ENCODE measurements around the gene SRBD1. TPM values are rescaled to one million over a fixed set of nuclear protein-coding genes. Genes with fewer than 3 reads are reported as not detected.
A peak's percentile ranks its signal among the peaks of the same experiment; 100 is the strongest.

Gene SRBD1
- total RNA-seq, 1 donor from 2014 or later, result 7.7 TPM

DNA sequence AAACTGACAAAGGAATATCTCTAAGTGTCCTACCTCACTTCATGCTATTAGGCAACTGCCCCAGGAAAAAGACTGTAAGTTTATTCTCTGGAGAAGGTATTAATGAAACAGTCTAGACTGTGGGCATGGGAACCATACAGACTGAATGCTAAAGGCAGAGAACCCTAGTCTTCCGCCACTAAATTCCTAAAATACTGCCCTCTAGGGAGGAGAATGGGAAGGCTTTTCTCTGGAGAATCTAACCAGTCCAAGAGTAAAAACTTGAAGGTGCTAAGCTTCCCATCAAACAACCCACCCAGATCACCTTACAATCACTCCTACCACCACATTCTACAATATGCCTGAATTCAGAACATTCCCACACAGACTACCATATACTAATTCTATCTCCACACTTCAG, 3.4 kb downstream of the SRBD1 start:
- ATAC-seq (no peak), DNase-seq (ENCODE audit: missing footprints) (no peak)
- intact Hi-C loops (cut with DNase I), result no loop called here

DNA sequence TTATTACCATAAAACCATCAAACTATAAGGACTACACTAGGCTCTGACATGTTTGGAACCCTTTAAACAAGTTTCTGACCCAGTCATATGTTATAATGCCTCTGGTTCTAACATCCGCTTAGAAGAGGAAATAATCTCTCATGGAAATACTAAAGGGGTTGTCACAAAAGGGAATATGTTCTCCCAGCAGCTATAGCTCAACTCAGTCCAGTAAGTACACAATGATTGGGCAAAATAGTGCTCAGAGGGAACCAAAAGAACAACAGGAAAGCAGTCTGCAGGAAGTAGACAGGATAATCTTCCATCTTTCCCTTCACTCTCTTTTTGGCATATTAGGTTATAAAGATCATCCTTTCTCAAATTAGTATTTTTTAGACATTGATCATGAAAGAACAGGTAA, 4.3 kb downstream of the SRBD1 start:
- intact Hi-C loops (cut with DNase I), result no loop called here
- no peak for ATAC-seq
- no peak for DNase-seq (ENCODE audit: missing footprints)

DNA sequence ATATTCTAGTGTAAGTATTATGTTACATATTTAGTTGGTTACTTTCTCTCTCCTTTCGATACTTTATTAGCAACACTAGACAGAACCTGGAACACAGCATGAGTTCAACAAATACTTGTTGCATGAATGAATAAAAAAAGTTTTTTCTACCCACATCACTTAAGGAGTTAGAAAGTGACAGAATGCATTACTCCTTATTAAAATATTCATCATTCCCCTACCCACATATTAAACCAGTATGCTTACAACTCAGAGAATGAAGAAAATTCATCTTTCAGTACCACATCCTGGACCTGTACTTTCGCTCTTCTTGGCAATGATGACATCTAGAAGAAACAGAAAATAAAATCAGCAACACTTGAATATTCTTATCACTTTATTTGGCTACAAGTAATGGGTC, 6.0 kb downstream of the SRBD1 start:
- intact Hi-C loops (cut with DNase I), result no loop called here
- DNase-seq (ENCODE audit: missing footprints), result no peak
- no peak for ATAC-seq

DNA sequence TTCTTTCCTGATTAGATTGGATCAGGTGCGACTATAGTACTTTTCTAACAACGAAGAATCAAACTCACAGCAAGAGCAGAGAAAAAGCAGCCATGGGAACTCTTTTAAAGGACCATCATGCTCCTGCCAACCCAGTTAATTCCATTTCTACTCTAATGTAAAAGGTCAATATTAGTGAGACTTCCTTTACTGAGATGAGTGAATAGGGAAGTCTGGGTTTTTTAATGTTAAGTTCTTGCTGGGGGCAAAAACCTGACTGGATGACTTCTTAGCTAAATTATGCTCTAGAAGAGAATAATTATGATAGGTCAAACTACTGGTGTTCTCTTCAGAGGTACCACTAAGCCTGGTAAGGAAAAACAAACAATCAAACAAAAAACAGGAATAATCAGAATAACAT, 8.4 kb downstream of the SRBD1 start:
- intact Hi-C loops (cut with DNase I), result no loop called here
- ATAC-seq, result no peak
- DNase-seq (ENCODE audit: missing footprints), result no peak

DNA sequence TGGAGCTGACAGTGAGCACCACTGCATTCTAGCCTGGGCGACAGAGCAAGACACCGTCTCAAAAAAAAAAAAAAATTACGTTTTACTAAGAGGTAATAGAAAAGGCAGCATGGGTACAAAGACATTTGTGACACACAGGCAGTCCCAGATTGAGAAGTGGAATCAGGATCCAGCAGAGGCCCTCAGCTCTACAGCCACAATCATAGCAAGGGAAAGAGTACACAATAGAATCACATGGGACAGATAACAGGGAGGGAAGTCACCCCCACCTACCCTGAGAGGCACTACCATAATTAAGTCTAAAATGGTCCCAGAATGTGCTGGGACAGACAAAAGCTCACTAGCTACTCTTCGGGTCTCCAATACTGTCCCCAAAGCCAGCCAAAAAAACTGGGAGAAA, 12.5 kb downstream of the SRBD1 start:
- intact Hi-C loops (cut with DNase I), result no loop called here
- ATAC-seq, result no peak
- no peak for DNase-seq (ENCODE audit: missing footprints)

DNA sequence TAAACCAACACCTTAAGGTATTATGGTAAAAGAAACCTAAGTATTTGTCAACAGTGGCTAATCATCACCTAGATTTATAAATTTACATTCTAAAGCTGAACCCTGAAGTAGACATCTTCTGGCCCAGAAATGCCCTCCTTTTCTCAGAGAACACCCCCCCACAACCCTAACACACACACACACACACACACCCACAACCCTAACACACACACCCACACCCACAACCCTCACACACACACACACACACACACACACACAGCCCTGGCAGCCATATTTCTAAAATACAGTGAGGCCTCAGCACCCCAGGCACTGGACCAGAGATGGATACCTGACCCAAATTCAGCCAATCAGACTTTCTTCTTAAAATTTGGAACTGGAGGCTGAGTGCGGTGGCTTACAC, 14.3 kb downstream of the SRBD1 start:
- DNase-seq (ENCODE audit: missing footprints), result no peak
- ATAC-seq, result no peak
- intact Hi-C loops (cut with DNase I), result no loop called here

DNA sequence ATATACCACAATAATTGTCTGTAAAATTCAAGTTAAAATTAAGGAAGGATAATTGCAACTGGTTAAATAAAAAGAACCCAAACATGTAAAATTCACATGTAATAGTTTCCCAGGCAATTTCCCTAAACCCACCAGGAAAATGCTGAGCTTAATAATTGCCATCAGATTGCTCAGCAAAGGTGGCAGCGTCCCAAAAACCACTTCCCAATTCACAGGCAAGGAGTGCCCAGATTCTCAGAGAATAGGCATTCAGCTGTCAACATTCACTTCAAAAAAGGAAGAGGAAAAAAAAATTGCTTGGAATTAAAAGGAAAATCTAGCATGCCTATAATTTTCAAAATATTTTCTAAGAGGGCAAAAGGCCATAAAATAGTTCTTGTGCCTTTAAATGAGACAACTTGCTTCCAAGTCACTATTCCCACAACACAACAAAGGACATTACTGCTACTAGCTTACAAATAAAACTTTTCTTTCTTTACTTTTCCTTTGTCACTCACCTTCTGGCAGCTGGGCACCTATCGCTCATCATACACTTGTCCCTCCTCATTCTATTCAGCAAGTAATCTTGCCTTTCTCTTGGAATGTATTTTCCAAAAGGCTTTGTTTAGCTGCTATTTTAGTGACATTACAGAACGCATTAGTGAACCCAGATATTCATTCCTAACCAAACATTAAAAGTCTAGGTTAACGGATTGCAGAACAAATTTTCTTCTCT, 15.2 kb downstream of the SRBD1 start:
- intact Hi-C loops (cut with DNase I), result no loop called here
- no peak for ATAC-seq
- peak; percentile 65 for DNase-seq (ENCODE audit: missing footprints)

DNA sequence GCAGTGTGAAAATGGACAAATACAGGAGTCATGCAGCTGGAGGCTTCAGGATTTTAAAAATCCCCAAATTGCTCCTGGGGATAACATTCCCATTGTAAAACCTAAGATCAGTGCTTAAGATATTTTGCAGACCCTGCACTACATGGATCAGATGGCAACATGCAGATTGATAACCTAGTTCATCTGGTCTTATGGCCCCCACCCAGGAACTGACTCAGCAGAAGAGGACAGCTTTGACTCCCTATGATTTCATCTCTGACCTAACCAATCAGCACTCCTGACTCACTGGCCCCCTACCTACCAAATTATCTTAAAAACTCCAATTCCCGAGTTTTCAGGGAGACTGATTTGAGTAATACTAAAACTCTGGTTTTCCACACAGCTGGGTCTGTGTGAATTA, 20.0 kb downstream of the SRBD1 start:
- intact Hi-C loops (cut with DNase I), result no loop called here
- ATAC-seq (no peak), DNase-seq (ENCODE audit: missing footprints) (no peak)

DNA sequence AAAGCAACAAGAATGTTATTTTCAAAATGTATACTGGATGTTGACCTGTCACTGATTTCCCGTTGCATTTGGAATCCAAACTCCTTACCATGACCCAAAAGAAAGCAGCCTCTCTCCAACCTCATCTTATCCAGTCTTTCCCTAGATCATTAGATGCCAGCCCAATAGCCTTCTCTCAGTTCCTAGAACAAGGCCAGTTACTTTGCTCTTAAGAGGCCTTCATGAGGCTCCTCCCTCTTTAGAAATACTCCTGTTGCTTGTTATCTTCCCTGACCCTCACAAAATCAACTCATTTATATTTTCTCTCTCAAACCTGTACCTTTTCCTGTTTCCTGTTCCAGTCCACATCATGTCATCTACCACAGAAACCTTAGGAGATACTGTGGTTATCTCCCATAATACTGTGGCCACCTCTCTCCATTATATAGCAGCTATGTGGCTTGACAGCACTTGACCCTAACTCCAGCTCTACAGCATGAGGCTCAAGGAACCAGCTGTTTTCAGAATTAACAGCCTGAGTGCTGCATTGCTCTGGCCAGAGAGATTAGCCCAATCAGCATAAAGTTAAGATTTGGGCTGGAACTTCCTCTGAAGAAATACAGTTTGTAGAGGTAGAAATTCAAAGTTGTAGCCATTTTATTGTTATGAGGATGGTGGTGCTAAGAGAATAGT, 22.8 kb downstream of the SRBD1 start:
- intact Hi-C loops (cut with DNase I), result no loop called here
- DNase-seq (ENCODE audit: missing footprints) (no peak), ATAC-seq (peak; percentile 10)

DNA sequence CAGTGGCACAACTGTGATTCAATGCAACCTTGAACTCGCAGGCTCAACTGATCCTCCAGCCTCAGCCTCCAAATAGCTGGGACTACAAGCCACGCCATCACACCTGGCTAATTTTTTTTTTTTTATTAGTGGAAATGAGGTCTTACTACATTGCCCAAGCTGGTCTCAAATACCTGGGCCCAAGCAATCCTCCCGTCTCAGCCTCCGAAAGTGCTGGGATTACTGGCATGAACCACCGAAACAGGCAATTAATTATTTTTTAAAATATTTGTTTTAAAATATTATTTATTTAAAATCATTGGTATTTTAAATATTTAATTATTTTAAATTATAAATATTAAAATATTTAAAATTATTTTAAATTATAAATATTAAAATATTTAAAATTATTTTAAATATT, 24.5 kb downstream of the SRBD1 start:
- DNase-seq (ENCODE audit: missing footprints), result no peak
- no peak for ATAC-seq
- intact Hi-C loops (cut with DNase I), result no loop called here

DNA sequence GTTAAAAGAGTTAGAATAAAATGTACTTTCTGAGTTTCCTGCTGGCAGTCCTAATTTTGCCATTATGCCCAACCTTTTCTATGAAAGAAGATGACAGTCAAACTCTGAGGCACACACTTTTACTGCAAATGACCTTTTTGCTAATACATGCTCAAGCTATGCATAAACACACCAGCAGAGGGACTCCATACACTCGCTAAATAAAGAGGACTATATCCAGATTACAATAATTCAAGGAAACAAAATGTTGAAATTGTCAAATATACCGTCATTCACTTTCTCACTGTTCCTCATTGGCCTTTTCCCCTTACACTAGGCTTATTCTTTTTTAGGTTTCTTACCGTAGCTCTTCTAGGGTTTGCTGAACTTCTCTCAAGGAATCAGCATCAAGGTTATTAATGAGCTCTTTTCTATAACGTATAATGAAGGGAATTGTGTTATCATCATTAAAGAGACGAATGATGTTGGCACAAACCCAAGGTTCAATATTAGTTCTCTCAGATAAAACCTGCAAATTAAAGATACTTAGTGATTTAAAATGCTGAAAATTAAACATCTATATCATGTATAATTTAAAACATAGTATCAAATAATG, 25.7 kb downstream of the SRBD1 start:
- ATAC-seq, result no peak
- no peak for DNase-seq (ENCODE audit: missing footprints)
- intact Hi-C loops (cut with DNase I), result no loop called here

DNA sequence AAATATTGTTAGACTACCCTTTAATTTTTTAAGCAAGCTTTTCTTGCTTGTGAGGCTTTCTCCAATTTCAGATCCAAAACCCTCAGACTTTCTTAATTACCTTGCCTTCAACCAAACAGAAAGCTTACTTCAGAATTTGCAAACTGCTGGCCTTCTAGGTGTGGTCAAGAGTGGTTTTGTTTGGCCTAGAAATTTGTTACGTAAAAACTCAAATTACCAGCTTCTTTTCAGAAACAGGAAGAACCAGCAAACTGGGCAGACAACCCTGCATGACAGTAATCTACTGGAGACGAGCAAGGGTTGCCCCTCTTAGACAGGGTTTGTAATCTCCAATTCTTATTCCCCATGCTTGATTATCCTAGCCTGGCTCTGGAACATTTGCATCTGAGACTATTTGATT, 27.1 kb downstream of the SRBD1 start:
- DNase-seq (ENCODE audit: missing footprints) (no peak), ATAC-seq (no peak)
- intact Hi-C loops (cut with DNase I), result no loop called here

DNA sequence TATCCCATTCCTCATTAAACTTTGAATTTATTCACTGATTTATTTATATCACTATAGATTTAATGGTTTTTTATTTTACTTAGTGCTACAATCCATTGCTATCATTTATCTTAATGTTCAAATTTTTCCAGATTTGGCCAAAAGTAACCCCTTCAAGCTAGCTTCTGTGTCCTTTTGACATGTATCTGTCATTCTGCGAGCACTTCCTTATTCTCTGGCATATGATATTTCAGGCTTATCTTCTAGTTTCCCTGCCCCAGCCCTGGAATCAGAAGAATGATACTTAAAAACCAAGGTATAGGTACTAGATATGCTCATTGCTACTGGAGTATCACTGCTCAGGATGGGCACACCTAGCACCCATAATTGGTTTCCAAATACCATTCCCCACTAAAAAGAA, 28.5 kb downstream of the SRBD1 start:
- DNase-seq (ENCODE audit: missing footprints) (no peak), ATAC-seq (no peak)
- intact Hi-C loops (cut with DNase I), result no loop called here

DNA sequence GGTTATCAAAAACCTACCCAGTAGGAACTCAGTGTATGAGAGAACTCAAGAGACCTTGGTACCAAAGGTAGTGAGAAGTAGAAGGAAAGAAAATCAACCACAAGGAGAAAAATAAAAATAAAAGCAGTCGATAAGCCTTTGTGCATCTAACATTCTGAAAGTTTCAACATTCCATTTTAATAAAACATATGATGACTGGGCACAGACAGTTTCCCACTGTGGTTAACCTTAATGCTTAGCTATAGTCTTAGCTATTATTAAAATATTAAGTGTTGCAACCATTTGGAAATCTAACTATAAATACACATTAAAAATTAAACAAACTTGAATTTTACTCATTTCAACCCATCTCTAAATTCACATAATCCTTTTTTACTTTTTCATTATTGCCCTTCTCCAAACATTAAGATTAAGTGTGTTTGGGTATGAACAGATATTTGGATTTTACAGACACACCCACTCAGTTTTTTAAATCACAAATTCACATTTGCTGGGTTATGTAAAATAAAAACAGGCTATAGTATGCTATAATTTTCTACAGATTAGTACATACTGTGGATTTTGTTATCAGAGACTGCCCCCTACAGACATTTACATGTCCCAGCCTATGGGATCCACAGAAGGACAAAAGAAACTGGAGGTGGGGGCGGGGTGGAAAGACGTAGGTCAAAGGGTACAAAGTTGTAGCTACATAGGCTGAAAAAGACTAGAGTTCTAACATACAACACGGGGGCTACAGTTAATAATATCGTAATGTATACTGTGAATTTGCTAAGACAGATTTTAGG, 32.8 kb downstream of the SRBD1 start:
- intact Hi-C loops (cut with DNase I), result no loop called here
- DNase-seq (ENCODE audit: missing footprints) (no peak), ATAC-seq (no peak)

DNA sequence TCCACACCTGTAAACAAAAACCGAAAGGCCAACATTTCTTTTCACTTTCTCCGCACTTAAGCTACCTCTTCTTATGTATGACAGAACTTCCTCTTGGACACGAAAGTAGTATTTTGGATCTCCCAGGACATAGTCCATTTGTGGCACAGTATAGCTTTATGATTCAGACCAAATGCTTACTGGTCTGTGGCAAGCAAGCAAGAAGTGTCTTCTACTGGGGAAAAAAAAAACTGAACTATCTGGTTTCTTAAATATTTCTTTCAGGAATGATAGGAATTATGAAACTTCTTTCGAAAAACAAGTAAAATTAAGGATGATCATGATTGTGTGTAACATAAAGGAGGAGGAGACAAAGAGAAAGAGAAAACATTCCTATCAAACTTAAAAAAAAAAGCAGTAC, 33.6 kb downstream of the SRBD1 start:
- DNase-seq (ENCODE audit: missing footprints) (no peak), ATAC-seq (no peak)
- intact Hi-C loops (cut with DNase I), result no loop called here

DNA sequence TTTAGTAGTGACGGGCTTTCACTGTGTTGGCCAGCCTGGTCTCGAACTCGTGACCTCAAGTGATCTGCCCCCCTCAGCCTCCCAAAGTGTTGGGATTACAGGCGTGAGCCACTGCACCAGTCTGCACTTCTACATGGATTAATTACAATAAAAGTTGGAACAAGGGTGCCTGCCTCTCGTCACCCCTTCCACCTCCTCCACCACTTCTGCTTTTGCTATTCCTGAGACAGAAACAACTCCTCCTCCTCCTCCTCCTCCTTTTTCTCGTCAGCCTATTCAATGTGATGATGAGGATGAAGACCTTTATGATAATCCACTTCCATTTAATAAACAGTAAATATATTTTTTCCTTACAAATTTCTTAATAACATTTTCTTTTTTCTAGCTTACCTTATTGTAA, 35.2 kb downstream of the SRBD1 start:
- DNase-seq (ENCODE audit: missing footprints) (peak; percentile 49), ATAC-seq (no peak)
- intact Hi-C loops (cut with DNase I), result no loop called here

DNA sequence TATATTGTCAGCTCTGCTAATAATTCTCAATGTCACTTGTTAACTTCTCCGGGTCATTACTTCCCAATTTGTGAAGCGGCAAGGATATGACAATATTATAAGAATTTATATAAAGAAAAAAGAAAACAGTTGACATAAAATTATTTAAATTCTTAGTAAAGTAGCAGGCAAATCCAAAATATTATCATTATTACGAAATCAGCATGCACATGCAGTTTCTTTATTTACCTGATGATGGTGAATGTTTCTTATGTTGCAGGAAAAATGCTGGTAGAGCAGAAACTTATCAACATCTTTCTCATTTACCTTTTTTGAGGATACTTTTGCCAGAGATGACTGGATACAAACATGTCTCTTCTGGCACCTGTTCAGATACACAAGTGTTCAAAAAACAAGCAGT, 38.1 kb downstream of the SRBD1 start:
- intact Hi-C loops (cut with DNase I), result no loop called here
- ATAC-seq, result no peak
- no peak for DNase-seq (ENCODE audit: missing footprints)

DNA sequence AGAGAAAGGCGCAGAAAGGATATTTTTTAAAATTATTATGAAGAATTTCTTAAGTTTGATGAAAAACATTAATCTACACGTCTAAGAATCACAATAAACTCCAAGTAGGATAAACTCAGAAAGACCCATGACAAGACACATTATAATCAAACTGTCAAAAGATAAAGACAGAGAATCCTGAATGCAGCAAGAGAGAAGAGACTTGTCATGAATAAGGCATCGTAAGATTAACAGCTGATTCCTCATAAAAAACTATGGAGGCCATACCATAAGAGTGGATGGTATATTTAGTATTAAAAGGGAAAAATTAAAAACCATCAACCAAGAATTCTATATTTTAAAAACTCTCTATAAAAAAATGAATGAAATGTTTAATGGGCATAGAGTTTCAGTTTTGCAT, 39.1 kb downstream of the SRBD1 start:
- intact Hi-C loops (cut with DNase I), result no loop called here
- DNase-seq (ENCODE audit: missing footprints), result no peak
- ATAC-seq, result no peak

DNA sequence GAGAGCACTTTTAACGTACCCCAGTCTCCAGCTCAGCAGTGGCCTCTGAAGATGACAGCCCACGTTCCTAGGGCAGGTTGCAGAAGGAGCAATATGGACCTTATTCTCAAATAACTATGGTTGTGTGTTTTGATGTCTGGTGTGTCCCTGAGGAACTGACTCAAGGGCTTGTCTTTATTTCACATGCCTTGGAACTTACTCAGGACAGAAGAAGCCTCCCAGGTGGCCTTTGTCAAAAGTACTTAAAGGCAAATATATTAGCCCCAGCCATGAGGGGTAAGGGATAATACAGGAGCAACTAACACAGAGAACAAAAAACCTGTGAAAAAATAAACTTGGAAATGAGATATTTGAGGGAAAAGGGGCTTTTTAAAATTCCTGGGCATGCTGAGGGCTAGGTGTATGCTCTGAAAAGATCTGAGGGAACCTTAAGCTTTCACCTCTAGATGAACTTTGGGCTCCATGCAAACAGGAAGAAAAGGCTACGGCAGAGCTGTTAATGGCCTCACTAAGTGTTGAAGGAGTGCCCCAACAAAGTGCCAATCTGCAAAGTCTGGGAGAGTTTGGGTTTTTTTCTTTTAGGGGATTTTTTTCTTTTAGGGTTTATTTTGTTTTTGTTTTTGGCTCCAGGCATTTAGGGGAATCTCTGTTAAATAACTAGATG, 40.3 kb downstream of the SRBD1 start:
- intact Hi-C loops (cut with DNase I), result no loop called here
- ATAC-seq (no peak), DNase-seq (ENCODE audit: missing footprints) (no peak)
